Fibroblast of skin of left biceps (primary cell): ENCODE data around the gene RNASE1.
"Not testable (repeated sequence)": the region's sequence is repeated elsewhere in the genome, so short reads cannot be mapped to it uniquely, and the experiment has no call there.

Source experiments
- DNase-seq, 2 experiments: peaks; one replicate each; pipeline ENCODE4 v3.0.0-alpha.2; 2013; ENCODE audit warnings: low read depth in 2 of 2

Gene RNASE1

GRCh38 chr14:20772650-20773049 is 30.0 kb downstream of the RNASE1 start:
- no peak for DNase-seq

- DNase-seq = no peak
These were observed 33.2 kb downstream of the RNASE1 start for GRCh38 chr14:20769421-20769820.

GRCh38 chr14:20768593-20768892 is 34.1 kb downstream of the RNASE1 start:
- no peak for DNase-seq

- DNase-seq = no peak
These were observed 41.7 kb downstream of the RNASE1 start for GRCh38 chr14:20760950-20761349.

- DNase-seq = not testable (repeated sequence)
These were observed 43.2 kb downstream of the RNASE1 start for GRCh38 chr14:20759465-20759864.

- no peak for DNase-seq
These were observed 44.7 kb downstream of the RNASE1 start for GRCh38 chr14:20757965-20758364.

GRCh38 chr14:20755037-20755436 is 47.6 kb downstream of the RNASE1 start:
- no peak for DNase-seq

GRCh38 chr14:20754308-20754707 is 48.3 kb downstream of the RNASE1 start:
- no peak for DNase-seq

- DNase-seq = no peak
These were observed 50.6 kb downstream of the RNASE1 start for GRCh38 chr14:20751963-20752562.
